ENCODE results near the gene PRR16.

Gene PRR16

DNA sequence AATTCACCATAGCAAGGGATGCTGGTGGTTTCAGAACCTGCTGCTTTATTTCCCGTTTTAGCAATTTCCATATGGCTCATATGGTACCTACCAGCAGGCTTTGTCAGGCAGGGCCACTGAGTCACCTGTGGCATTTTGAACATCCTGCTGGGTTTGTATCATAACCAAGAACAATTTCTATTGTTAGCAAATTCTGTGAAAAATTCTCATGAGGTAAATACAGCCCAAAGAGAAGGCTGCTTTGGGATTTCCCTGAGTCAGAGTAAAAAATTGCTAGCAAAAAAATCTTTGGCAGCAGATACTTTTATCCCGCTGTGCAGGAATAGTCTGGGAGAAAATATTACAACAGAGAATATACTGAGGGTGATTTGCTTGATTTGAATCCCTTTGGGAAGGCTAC, 52.7 kb downstream of the PRR16 start:
- no peak for DNase-seq (ENCODE audit: low read depth)

DNA sequence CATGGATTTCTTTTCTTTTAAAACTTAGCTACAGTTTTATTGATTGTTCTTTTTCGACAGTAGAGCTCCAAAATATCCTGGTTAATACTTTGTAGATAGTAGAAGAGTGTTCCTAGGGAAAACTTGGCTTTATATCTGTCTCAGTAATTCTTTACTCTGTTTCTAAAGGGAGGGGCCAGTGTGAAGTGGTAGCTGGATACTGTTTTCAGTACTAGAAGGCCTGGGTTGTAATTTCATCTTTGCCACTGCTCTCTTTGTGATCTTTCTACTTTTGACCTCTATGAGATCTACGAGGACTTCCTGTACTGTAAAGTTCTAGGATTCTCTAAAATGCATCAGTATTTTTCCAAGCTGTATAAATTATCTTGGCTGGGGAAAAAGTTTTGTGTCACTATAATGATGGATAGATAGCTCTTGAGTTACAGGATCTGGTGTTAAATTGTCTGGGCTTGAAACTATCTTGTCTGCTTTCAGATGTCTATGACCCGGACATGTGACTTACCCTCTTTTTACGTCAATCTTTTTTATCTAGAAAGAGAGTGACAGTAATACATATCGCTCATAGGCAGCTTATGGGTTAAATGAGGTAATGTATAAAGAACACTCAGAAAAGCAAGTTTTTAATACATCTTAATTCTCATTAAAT, 53.6 kb downstream of the PRR16 start:
- no peak for DNase-seq (ENCODE audit: low read depth)

DNA sequence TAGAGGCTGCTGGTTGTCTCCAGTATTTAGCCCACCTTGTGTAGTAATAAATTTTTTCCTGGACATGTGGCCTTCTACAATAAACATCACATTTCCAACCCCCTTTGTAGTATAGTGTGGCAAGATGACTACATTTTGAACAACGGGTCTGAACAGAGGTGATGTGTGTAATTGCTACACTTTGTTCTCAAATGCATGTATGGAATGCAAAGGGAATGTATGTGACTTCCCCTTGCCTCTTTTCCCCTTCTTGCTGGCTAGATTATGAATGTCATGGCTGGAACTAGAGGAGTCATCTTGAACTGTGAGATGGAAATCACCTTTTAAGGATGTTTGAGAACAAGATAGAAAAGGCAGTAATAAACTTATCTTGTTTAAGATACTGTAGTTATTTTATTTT, 54.5 kb downstream of the PRR16 start:
- DNase-seq (ENCODE audit: low read depth) = no peak

DNA sequence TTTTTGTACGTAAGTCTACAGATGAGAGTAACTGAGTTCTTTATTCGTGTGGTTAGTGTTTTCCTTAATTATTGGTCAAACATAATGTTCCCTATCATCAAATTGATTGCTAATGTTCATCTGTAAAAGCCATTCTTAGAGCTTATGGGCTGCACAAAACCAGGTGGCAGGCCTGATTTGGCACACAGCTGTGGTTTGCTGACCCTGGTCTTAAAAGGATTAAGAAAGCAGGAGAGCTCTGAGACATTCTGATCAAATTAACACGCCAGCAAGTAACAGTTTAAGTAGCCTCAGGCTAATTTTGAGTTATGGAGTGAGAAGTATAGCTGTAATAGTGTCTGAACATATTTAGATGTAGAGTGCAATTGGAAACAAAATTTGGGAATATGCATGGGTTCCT, 63.2 kb downstream of the PRR16 start:
- DNase-seq (ENCODE audit: low read depth) = no peak

DNA sequence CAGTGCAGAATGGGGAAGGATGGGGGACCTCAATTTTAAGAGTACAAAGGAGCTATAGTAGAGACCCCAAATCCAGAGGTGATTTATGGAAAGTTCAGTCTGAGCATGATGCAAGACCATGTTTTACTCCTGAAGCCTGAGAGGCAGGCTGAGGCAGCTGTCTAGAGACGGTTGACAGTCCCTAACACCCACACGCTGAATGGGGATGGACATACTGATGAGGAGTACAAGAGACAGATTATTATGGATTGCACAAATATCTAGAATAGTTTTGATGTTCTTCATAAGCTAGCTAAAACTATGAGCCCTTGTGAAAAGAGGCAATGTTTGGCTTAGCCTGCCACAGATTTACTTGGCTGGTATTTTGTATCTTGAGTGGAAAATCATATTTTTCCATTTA, 64.5 kb downstream of the PRR16 start:
- DNase-seq (ENCODE audit: low read depth) = no peak

DNA sequence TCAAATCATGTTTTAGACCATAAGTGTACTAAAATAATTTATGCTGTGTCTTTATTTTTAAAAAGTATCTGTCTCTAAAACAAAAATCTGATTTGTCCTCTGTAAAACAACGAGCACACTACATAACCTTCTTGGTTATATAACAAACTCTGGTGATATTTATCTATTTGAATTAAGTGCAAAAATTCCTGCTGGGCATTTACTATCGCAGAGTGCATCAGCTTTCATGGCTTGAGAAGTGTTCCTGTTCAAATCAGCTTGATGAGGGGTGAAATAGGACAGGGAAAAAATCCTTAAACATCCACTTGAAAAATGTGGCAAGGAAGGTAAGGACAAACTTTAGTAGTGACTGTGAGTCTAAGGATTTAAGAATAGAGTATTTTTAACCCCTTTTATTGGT, 65.3 kb downstream of the PRR16 start:
- no peak for DNase-seq (ENCODE audit: low read depth)

DNA sequence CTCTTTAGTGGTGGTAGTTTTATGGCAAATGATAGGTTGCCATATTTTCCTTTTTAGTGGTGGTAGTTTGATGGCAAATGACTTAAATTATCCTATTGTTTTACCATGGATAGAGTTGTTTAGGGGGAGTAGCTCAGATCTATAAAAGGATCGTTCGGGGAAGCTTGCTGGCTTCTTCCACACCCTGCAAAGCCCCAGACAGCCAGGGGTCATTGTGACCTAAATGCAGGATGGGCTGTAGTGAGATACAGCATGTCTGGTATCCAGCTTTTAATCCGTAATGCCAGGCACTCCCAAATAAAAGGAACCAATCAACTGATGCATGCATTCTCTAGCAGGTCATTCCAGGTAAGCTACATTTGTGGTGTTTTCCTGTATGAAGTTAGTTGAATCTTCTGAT, 67.1 kb downstream of the PRR16 start:
- DNase-seq (ENCODE audit: low read depth) = no peak

DNA sequence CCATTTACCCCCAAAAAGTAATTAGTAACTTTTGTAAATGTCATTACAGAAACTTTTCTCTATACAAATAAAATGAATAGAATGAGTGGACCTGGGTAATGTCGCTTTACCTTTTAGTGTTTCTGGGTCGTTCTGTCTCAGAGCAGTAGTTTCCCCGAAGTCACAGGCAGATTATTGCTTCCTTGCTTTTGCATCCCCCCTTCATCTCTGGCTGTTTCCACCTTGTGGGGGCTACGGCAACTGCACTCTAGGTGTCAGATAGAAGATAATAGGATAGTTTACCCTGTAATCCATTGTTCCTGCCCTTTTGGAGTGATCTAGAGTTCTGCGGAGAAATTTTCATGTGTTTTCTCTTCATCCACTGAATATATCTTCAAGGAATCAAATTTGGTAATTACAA, 68.7 kb downstream of the PRR16 start:
- no peak for DNase-seq (ENCODE audit: low read depth)

DNA sequence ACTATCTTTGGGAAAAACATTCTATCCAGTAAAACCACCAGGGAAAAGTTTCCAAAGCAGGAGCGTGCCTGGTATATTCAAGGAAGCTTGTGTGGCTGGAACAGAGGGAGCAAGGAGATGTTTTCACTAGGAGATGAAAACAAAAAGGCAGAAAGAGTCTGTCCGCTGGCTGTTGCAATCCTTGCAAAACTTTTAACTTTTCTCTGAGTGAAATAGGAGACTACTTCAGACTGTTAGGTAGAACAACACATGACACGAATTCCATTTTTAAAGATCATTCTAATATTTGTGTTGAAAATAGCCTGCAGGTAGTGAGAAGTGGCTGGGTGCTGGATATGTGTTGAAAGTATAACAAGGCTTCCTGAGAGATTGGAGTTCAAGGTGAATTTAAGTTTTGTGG, 69.5 kb downstream of the PRR16 start:
- DNase-seq (ENCODE audit: low read depth) = no peak

DNA sequence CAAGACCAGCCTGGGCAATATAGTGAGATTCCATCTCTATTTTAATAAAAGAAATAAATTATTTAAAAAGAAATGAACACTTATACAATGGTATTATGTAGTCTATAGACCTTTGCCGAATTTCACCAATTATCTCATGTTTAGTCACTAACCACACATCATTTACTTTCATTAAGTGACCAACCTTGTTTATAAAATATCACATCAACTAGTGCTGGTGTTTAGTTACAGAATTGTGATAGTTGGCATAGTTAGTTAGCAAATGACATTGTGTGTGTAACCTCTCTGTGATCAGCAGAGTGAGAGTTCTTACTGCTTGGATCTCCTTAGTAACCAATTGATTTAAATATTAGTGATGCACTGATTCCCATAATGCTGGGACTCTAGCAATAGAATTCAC, 71.8 kb downstream of the PRR16 start:
- DNase-seq (ENCODE audit: low read depth) = no peak

DNA sequence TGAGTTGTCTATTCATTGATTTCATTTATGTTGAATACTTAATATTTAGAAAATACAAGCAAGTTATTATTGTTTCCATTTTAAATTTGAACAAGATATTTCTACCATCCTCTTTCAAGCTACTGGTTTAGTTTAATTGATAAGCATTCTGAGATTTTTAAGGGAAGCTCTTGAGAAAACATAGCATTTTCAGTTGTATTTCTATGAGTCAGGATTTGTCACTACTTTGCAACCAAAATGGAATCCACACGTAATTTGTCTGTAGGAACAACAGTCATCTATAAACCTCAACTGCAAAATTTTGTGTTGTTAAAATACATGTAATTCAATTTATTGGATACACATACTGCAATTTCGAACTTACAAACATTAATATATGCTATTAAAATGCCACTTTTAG, 74.0 kb downstream of the PRR16 start:
- DNase-seq (ENCODE audit: low read depth) = no peak

DNA sequence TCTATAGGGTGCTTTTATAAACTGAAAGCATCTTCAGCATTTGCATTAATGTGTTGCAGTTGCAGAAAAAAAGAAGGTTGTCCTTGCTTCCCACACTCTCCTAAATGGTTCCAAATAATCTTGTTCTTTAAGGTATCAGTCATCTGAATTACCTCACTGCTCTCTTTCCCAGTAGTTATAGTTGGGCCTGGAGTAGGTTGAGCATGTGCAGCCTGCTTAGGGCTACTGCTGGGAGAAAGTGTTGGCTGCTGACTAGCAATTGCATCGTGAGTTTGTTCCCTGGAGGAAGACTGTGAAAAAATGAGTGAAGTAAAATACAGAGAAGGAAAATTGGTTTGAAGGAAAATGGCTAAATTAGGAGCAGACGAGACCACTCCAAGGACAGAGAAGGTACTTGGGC, 74.5 kb downstream of the PRR16 start:
- DNase-seq (ENCODE audit: low read depth) = no peak

DNA sequence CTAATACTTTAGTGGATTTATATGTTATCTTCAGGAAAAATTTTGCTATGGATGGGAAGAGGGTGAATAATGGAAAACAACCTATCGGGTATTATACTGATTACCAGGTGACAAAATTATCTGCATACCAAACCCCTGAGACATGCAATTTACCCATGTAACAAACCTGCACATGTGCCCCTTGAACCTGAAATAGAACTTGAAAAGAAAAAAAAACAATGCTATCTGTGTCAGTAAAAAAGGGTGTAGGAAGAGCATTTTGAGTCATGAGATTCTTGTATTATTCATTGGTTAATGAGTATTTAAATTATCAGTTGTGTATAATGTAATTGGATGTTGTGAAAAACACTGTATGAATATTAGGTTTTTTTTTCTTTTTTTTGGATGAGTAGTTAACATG, 75.4 kb downstream of the PRR16 start:
- no peak for DNase-seq (ENCODE audit: low read depth)

DNA sequence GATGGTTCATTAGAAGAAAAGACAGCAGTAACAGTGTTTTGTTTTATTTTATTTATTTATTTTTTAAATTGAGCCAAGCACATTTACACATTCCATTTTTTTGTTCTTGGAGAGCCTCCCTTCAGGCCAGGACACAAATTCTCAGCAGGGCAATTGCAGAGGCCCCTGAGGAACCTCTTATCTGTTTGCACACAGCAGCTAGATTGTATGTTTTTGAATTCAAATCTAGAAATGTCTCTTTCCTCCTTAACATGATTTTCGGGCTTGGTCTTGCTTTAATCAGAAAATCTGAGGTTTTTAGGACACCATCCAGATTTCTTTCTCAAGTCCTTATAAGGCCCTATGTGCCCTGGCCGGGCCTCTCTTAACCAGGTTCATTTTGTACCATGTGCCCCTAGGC, 76.0 kb downstream of the PRR16 start:
- no peak for DNase-seq (ENCODE audit: low read depth)

DNA sequence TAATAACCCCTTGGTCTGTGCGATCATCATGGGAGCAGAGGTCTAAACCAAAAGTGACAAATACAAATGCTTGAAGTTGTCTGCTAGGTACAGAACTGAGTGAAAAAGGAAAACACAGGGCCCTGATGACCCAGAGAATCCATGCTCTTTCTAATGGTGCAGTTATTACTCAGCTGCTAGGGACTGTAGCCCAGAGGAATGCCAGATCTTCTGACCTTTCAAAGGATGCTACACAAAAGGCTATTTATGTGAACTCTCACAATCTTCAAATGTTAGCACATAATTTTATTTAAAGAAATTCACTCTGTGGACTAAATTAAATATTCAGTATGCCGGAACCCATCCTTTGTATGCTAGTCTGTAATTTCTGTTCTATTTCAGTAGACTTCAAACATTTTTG, 79.9 kb downstream of the PRR16 start:
- no peak for DNase-seq (ENCODE audit: low read depth)

DNA sequence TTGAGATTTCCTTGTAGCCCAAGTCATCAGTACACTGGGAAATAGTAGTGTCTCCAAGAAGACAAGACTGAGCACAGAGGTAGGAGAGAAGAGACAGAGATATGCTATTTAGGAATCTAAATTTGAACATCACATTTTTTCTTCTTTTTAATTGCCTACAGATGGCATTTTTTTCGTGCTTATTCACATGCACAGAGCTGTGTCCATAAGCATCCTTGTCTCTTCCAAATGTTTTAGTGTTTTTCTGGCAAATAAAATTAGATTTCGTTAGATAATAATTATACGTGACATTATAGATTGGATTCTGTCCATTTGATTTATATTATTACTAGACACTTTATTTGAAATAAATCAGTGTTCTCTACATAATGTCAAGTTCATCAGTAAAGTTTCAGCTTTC, 80.9 kb downstream of the PRR16 start:
- no peak for DNase-seq (ENCODE audit: low read depth)

DNA sequence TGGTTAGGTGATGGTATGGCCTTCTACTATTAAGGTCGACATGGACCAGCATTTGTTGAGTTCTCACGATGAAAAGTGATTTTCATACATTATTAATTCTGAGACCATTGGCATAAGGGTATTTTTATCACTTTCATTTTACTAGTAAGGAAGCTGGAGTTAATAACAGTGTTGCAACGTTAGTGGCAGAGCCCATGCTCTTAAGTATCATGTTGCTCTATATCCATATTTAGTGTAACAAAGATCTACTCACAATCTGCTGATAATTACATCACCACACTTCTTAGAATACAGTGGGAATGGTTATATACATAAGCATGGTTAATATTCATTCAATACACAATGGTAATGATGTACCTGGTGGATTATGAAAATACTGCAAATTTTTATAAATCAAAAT, 81.9 kb downstream of the PRR16 start:
- DNase-seq (ENCODE audit: low read depth) = no peak

DNA sequence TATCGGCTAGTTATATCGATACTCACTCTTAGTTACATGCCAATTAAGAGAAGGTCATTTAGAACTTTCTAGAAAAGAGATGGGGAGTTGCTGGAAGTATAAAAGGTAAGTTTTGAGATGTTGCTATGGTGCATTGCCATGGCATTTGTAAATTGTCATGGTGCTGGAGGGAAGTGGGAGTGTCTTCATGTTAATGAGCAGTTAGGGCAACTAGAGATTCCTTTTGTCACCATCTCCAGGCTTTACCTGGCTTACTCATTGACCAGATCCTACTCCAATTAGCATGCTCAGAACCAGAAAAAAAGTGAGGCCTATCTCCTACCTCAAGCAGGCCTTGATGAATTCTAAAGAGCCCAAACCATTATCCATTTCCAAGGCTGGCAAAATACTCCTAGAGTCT, 82.8 kb downstream of the PRR16 start:
- no peak for DNase-seq (ENCODE audit: low read depth)

DNA sequence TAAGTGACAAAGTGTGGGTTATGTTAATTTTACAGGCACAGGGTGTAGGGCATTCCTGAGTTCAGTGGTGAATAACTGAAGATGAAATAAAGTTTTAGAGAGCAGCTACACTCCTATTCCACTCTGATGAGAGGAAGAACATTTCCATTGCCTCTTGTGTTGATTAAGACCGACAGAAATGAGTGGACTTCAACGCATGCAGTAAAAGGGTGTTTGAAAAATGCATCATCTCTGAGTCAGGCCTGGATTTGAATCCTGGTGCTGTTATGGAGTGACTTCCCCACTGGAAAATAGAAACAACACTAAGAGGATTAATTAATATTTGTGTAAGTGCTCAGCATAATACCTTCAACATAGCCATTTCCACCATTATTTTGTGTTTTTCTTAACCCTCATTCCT, 86.3 kb downstream of the PRR16 start:
- DNase-seq (ENCODE audit: low read depth) = no peak

DNA sequence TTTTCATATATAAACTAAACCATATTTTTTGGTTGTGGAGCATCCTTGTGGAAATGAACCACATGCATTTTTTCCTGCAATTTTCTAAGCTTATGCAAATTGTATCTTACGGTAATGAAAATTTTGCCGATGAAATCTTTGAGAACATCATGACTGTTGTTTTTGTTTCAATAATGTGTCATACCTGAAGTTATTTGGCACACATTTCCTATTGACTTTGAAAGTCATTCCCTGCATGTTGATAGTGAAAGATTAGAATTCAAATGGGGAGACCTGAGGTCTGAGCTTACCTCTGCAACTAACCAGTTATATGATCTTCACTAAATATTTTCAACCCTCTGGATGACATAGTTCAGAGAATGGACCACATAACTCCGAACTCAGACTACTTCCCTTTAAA, 88.5 kb downstream of the PRR16 start:
- no peak for DNase-seq (ENCODE audit: low read depth)

DNA sequence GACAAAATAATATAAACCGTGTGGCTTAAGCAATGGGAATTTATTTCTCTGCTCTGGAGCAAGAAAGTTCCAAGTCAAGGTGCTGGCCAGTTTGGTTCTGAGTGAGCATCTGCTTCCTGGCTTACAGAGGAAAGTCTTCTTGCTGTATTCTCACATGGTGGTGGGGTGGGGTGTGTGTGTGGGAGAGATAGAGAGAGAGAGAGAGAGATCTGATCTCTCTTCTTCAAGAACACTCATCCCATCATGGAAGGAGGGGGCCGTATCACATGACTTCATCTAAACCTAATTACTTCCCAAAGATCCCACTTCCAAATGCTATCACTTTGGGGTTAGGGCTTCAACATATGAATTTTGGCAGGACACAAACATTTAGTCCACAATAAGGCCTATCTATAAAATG, 91.2 kb downstream of the PRR16 start:
- no peak for DNase-seq (ENCODE audit: low read depth)

DNA sequence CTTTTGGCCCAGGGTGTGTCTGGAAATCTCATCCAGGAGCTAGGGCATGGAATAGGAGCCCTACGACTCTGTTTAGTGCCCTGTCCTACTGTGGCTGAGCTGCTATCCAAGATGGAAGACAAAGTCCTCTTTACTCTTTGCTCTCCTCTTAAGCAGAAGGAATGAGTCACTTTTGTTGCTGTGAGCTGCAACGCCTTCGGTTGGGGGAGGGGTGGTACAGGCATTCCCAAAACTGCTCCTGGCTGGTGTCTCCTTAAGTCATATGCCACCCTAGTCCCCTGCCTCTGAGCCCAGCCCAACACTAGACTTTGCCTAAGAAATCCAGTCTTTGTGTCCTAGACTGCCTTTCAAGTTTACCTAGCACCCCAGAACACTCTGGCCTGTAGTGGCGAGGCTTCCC, 99.9 kb downstream of the PRR16 start:
- DNase-seq (ENCODE audit: low read depth) = no peak

DNA sequence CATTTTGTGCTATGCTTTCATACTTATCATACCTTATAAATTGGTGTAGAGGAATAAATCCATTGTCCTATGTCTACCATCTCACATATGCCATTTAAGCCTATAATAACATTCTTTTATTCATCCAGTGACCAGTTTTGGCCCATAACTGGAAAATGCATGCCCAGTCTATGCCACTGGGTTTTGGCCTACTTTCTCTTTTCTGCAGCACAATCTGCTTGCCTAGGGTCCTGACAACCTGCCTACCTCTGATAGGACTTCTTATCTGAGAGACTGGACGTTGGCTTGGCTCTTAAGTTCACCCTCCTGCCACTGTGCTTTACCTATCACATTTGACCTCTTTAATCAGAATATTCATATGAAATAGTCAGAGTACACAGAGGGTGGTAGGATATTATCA, 103.0 kb downstream of the PRR16 start:
- no peak for DNase-seq (ENCODE audit: low read depth)

DNA sequence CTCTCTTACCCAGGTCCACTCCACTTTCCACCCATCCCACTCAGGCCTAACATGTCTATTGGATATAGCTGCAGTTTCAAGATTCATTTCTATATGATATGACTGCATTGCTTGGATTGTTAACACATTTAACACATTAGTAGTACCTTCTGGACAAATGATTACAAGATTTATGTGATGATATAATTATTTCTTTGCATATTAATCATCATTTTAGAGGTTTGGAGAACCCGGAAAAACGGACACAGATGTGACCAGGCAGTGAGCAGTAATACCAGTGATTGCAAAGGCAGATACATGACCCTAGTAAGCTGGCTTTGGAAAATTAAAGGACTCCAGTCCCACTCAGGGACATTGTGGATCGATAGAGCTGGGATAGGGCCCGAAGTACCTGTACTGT, 103.8 kb downstream of the PRR16 start:
- DNase-seq (ENCODE audit: low read depth) = no peak

DNA sequence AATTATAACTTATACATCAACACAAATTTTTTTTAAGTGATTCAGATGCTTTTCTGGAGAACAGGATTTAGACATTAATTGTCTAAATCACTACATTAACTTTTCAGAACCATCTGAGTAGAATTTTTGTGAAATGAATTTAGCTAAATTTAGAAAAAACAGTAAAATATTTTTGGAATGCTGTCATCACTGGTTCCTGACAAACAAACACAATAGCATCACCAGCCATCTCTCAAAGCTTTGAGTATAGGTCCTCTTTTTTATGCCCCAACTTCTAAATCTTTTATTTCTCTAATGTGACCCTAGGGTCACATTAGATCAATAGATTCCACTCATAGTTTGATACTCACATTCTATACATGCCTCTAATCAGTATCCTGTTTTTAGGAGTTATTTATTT, 104.6 kb downstream of the PRR16 start:
- no peak for DNase-seq (ENCODE audit: low read depth)

Measured in T-helper 22 cell (primary cell).